H1 (cell line): ENCODE results near the gene PLSCR3. TPM values are rescaled to one million over a fixed set of nuclear protein-coding genes. Genes with fewer than 3 reads are reported as not detected.

Source experiments
- CTCF ChIA-PET: fragments of 300-600 bp; sonication (Branson Sonifier 250); formaldehyde crosslinking; loops from one replicate; lab custom pipeline; 2021; ENCODE audit not compliant: partially characterized antibody; lab: Charles Lee
- POLR2A ChIA-PET: fragments of 300-600 bp; sonication (Branson Sonifier 250); formaldehyde crosslinking; loops from one replicate; lab custom pipeline; 2021; ENCODE audit warnings: inconsistent platforms; ENCODE audit not compliant: partially characterized antibody; lab: Charles Lee
- DNase-seq, 2 experiments: peaks; one replicate each; pipeline versions ENCODE4 v3.0.0 to v3.0.0-alpha.2; 2010 to 2022; ENCODE audit warnings: low spot score in 2 of 2, low read depth in 1 of 2, mixed read lengths in 1 of 2
- FAIRE-seq: peaks from 2 replicates; lab custom pipeline; 2011; peaks lifted over from hg19 to GRCh38; lab: Jason Lieb, UNC
- H2AFZ ChIP-seq: 2 replicates; pipeline ENCODE4 v1.8.1; 2012; ENCODE audit warnings: low read length, inconsistent platforms
- H2AK5ac ChIP-seq: 2 replicates; pipeline ENCODE4 v1.6.1; 2013; ENCODE audit warnings: low read depth, low read length
- H2BK120ac ChIP-seq: replicated peaks from 2 replicates; pipeline ENCODE3; 2013; ENCODE audit warnings: low read depth, low read length, inconsistent platforms
- H2BK12ac ChIP-seq: 2 replicates; pipeline ENCODE4 v1.6.1; 2013; ENCODE audit warnings: low read depth, low read length
- H2BK15ac ChIP-seq: 2 replicates; pipeline ENCODE4 v1.6.1; 2013; ENCODE audit warnings: low read length
- H2BK20ac ChIP-seq: 2 replicates; pipeline ENCODE4 v1.6.1; 2013; ENCODE audit warnings: low read length
- H2BK5ac ChIP-seq: 2 replicates; pipeline ENCODE4 v1.6.1; 2013; ENCODE audit warnings: low read depth, low read length
- H3K14ac ChIP-seq: 2 replicates; pipeline ENCODE4 v1.6.1; 2013; ENCODE audit warnings: inconsistent platforms; ENCODE audit not compliant: insufficient read length
- H3K18ac ChIP-seq: 2 replicates; pipeline ENCODE4 v1.6.1; 2013; ENCODE audit warnings: low read length; ENCODE audit errors: extremely low read depth
- H3K23ac ChIP-seq: 2 replicates; pipeline ENCODE4 v1.6.1; 2013; ENCODE audit warnings: inconsistent platforms; ENCODE audit not compliant: insufficient read length
- H3K23me2 ChIP-seq: 2 replicates; pipeline ENCODE4 v1.6.1; 2013; ENCODE audit warnings: low read depth, low read length
- H3K27ac ChIP-seq: 2 replicates; pipeline ENCODE4 v1.6.1; 2011; ENCODE audit warnings: low read depth, low read length, inconsistent platforms
- H3K27me3 ChIP-seq, 4 experiments: replicated peaks in 1 of 4; 1 replicate in 1 of 4; 2 replicates in 3 of 4; pipeline versions ENCODE4 v1.6.1 to v1.8.1; 2011 to 2013; ENCODE audit warnings: low read length in 3 of 4, mild to moderate bottlenecking in 3 of 4, inconsistent platforms in 2 of 4, mixed read lengths in 2 of 4, moderate library complexity in 1 of 4; ENCODE audit not compliant: control insufficient read depth in 3 of 4, insufficient read depth in 3 of 4; ENCODE audit errors: extremely low read depth in 1 of 4
- H3K36me3 ChIP-seq, 4 experiments: 2 replicates each; pipeline versions ENCODE4 v1.6.1 to v1.8.1; 2011 to 2013; ENCODE audit warnings: mild to moderate bottlenecking in 4 of 4, low read length in 3 of 4, moderate library complexity in 2 of 4, control low read depth in 1 of 4, inconsistent platforms in 1 of 4; ENCODE audit not compliant: insufficient read depth in 4 of 4, control insufficient read depth in 2 of 4
- H3K4ac ChIP-seq: replicated peaks from 2 replicates; pipeline ENCODE3; 2013; ENCODE audit warnings: low read length, low read depth, mixed read lengths, inconsistent platforms; ENCODE audit not compliant: insufficient read length
- H3K4me1 ChIP-seq, 4 experiments: replicated peaks in 1 of 4; 1 replicate in 1 of 4; 2 replicates in 3 of 4; pipeline versions ENCODE4 v1.6.1 to v1.8.1; 2011 to 2013; ENCODE audit warnings: low read length in 3 of 4, inconsistent platforms in 2 of 4, mixed read lengths in 1 of 4; ENCODE audit not compliant: insufficient read depth in 4 of 4, control insufficient read depth in 3 of 4
- H3K4me2 ChIP-seq, 2 experiments: 2 replicates each; pipeline versions ENCODE4 v1.6.1 to v1.8.1; 2011 to 2013; ENCODE audit warnings: low read depth in 2 of 2, low read length in 2 of 2, control low read depth in 1 of 2, inconsistent platforms in 1 of 2, mild to moderate bottlenecking in 1 of 2; ENCODE audit not compliant: insufficient read depth in 1 of 2
- H3K4me3 ChIP-seq, 4 experiments: fragments of 200-600, 300-600 bp in 1 of 4; sonication (generic), shearing (Covaris generic), sonication (Bioruptor Twin) in 1 of 4; 2 replicates each; pipeline versions ENCODE4 v1.5.1 to v1.8.1; 2011 to 2016; ENCODE audit warnings: low read length in 4 of 4, low read depth in 3 of 4, control low read depth in 2 of 4, inconsistent platforms in 2 of 4, mild to moderate bottlenecking in 2 of 4, mixed read lengths in 1 of 4, moderate library complexity in 1 of 4; ENCODE audit not compliant: insufficient read depth in 2 of 4; ENCODE audit errors: extremely low read depth in 1 of 4
- H3K56ac ChIP-seq: replicated peaks from 2 replicates; pipeline ENCODE3; 2013; ENCODE audit warnings: low read depth, mild to moderate bottlenecking, mixed read lengths, low read length, inconsistent platforms; ENCODE audit not compliant: insufficient read length
- H3K79me1 ChIP-seq: 2 replicates; pipeline ENCODE4 v1.6.1; 2013; ENCODE audit warnings: low read depth, low read length, control low read depth
- H3K79me2 ChIP-seq, 2 experiments: 2 replicates each; pipeline versions ENCODE4 v1.6.1 to v1.8.1; 2012 to 2013; ENCODE audit warnings: low read length in 2 of 2, mild to moderate bottlenecking in 2 of 2, inconsistent platforms in 1 of 2; ENCODE audit not compliant: insufficient read depth in 2 of 2, control insufficient read depth in 1 of 2
- H3K9ac ChIP-seq, 4 experiments: replicated peaks in 1 of 4; 1 replicate in 1 of 4; 2 replicates in 3 of 4; pipeline versions ENCODE4 v1.6.1 to v1.8.1; 2011 to 2013; ENCODE audit warnings: low read depth in 3 of 4, low read length in 3 of 4, control low read depth in 2 of 4, mild to moderate bottlenecking in 2 of 4, moderate library complexity in 2 of 4, inconsistent platforms in 1 of 4; ENCODE audit errors: extremely low read depth in 1 of 4
- H3K9me3 ChIP-seq, 2 experiments: 2 replicates each; pipeline versions ENCODE4 v1.6.1 to v1.8.1; 2012 to 2013; ENCODE audit warnings: mild to moderate bottlenecking in 2 of 2, moderate library complexity in 2 of 2, control low read depth in 1 of 2, inconsistent platforms in 1 of 2, low read depth in 1 of 2, low read length in 1 of 2, mixed read lengths in 1 of 2; ENCODE audit not compliant: insufficient read depth in 2 of 2
- H4K20me1 ChIP-seq, 2 experiments: replicated peaks in 1 of 2; 2 replicates each; pipeline versions ENCODE3 to v1.8.1; 2011 to 2013; ENCODE audit warnings: inconsistent platforms in 2 of 2, low read length in 2 of 2, mild to moderate bottlenecking in 1 of 2; ENCODE audit not compliant: insufficient read depth in 2 of 2, control insufficient read depth in 1 of 2
- H4K5ac ChIP-seq: 2 replicates; pipeline ENCODE4 v1.6.1; 2013; ENCODE audit warnings: low read length, low read depth, mixed read lengths, inconsistent platforms; ENCODE audit not compliant: insufficient read length
- H4K8ac ChIP-seq: 2 replicates; pipeline ENCODE4 v1.8.0; 2013; ENCODE audit warnings: mild to moderate bottlenecking, moderate library complexity, low read length, inconsistent platforms; ENCODE audit not compliant: insufficient read depth; ENCODE audit errors: extremely low read depth
- H4K91ac ChIP-seq: replicated peaks from 2 replicates; pipeline ENCODE3; 2013; ENCODE audit warnings: low read length, mixed read lengths, inconsistent platforms; ENCODE audit not compliant: insufficient read length
- ATF2 ChIP-seq: IDR thresholded peaks from 2 replicates; pipeline ENCODE4 v1.6.1; 2012; ENCODE audit warnings: low read length, inconsistent platforms
- ATF3 ChIP-seq: IDR thresholded peaks from 2 replicates; pipeline ENCODE4 v1.6.1; 2011; ENCODE audit warnings: low read depth, mild to moderate bottlenecking, low read length; ENCODE audit not compliant: insufficient read depth
- CREB1 ChIP-seq: IDR thresholded peaks from 2 replicates; pipeline ENCODE4 v1.6.1; 2012; ENCODE audit warnings: inconsistent platforms
- CTCF ChIP-seq, 3 experiments: IDR thresholded peaks; 1 replicate in 2 of 3; 2 replicates in 1 of 3; pipeline versions ENCODE4 v1.5.1 to v1.6.1; 2011; ENCODE audit warnings: low read length in 3 of 3, mild to moderate bottlenecking in 3 of 3, inconsistent platforms in 2 of 3, low read depth in 1 of 3, moderate library complexity in 1 of 3; ENCODE audit not compliant: insufficient read depth in 1 of 3; ENCODE audit errors: control extremely low read depth in 1 of 3
- HDAC2 ChIP-seq, 2 experiments: fragments of 300-600 bp in 1 of 2; sonication (generic) in 1 of 2; IDR thresholded peaks; 2 replicates each; pipeline ENCODE4 v1.6.1; 2011 to 2012; ENCODE audit warnings: low read depth in 2 of 2, low read length in 2 of 2, mild to moderate bottlenecking in 2 of 2, moderate library complexity in 2 of 2, borderline replicate concordance in 1 of 2, inconsistent platforms in 1 of 2
- HDAC6 ChIP-seq: IDR thresholded peaks from one replicate; pipeline ENCODE4 v1.7.1; 2012; ENCODE audit warnings: low read depth, mild to moderate bottlenecking, inconsistent platforms, low read length, moderate library complexity
- NRF1 ChIP-seq: IDR thresholded peaks from 2 replicates; pipeline ENCODE4 v1.6.1; 2011; ENCODE audit warnings: mild to moderate bottlenecking, low read depth, low read length, improper control_type of control experiment
- SP1 ChIP-seq: IDR thresholded peaks from 2 replicates; pipeline ENCODE4 v1.6.1; 2011; ENCODE audit warnings: low read depth, low read length
- TCF12 ChIP-seq: IDR thresholded peaks from 2 replicates; pipeline ENCODE4 v1.6.1; 2011; ENCODE audit warnings: low read depth, mild to moderate bottlenecking, low read length
- WGBS, 2 experiments: shearing (Covaris generic) in 1 of 2; methylation state at CpG; one replicate each; pipeline versions ENCODE4 v1.1.6 to v1.1.7; 2013 to 2015; ENCODE audit warnings: low lambda C conversion rate in 2 of 2, mixed read lengths in 2 of 2, inconsistent platforms in 1 of 2, low coverage in 1 of 2, missing lambda C conversion rate in 1 of 2; ENCODE audit not compliant: insufficient replicate concordance in 2 of 2, insufficient coverage in 1 of 2, insufficient read length in 1 of 2; ENCODE audit errors: extremely low coverage in 1 of 2, missing lambda C conversion rate in 1 of 2; 5-methylcytosine and 5-hydroxymethylcytosine counted together
- polyA plus RNA-seq, 7 experiments: library from polyadenylated mRNA; depleted of rRNA in 3 of 7; stranded (reverse) in 5 of 7; unstranded in 2 of 7; fragments of >200 nt in 5 of 7; fragments of 200-250 nt in 2 of 7; gene quantifications; 1 replicate in 5 of 7; 2 replicates in 1 of 7; 4 replicates in 1 of 7; pipeline versions ENCODE4 v1.2.1 to v1.2.3, GENCODE V29; 2011 to 2013; ENCODE audit warnings: missing spikeins in 2 of 7, mixed read lengths in 2 of 7
- total RNA-seq: library from RNA; stranded (reverse); fragmentation: NEBNext Ultra II Directional; extraction: Animal tissue kit (Norgen Biotek cat#: 25700); gene quantifications from 2 replicates; pipeline ENCODE4 v1.2.1, GENCODE V29; 2021

PLSCR3 gene
- total and polyA plus RNA-seq, 2 of the 8 experiments (the other 6 are each of a cell fraction or from before 2014, with no cell fraction given): 36.1 to 38.7 TPM

GRCh38 chr17:7370853-7371252 is 23.5 kb downstream of the PLSCR3 start:
- H2BK5ac ChIP-seq: no peak overlapping the region
- H2BK12ac ChIP-seq: no peak overlapping the region
- H2AK5ac ChIP-seq: no peak overlapping the region
- no peak overlapping the region for H3K4me3 ChIP-seq
- no peak overlapping the region for H4K5ac ChIP-seq
- H3K4me2 ChIP-seq: no peak overlapping the region
- H4K8ac ChIP-seq: no peak overlapping the region
- H4K20me1 ChIP-seq: no peaks in the 10 kb centered on the region
- no peak overlapping the region for H2BK15ac ChIP-seq
- CTCF ChIA-PET: interaction anchor here (0.7 to 2.5 kb wide), 8 partner anchors 10 to 190 kb away, joined by 3 to 9 read pairs (median 4); no protein-coding TSS in a partner anchor
- FAIRE-seq (no peak), DNase-seq (no peak)
- no peak overlapping the region for H3K14ac ChIP-seq
- no peak overlapping the region for H3K56ac ChIP-seq
- H3K79me2 ChIP-seq: no peaks in the 10 kb centered on the region
- peaks cover 0 to 11% (median 4%) of the 10 kb centered on the region in 4 experiments; a peak in 5 of 7 replicates for H3K4me1 ChIP-seq
- H2BK20ac ChIP-seq: no peak overlapping the region
- 92% methylated on average over 4 of the region's 4 CpGs; no CpG with 5 or more reads in 1 of the 2 experiments for WGBS, 2 experiments
- no peak overlapping the region for H2AFZ ChIP-seq
- H3K9me3 ChIP-seq: no peaks in the 10 kb centered on the region
- no peak overlapping the region for H3K9ac ChIP-seq
- no peak overlapping the region for H4K91ac ChIP-seq
- no peak overlapping the region for H3K27ac ChIP-seq
- H2BK120ac ChIP-seq: no peak overlapping the region
- H3K79me1 ChIP-seq: no peaks in the 10 kb centered on the region
- no peak overlapping the region for H3K4ac ChIP-seq
- no peak overlapping the region for H3K18ac ChIP-seq
- H3K23me2 ChIP-seq: no peaks in the 10 kb centered on the region
- no peaks in the 10 kb centered on the region for H3K36me3 ChIP-seq
- H3K27me3 ChIP-seq: no peaks in the 10 kb centered on the region
- POLR2A ChIA-PET: interaction anchor here (1.1 kb wide), 2 partner anchors 10 to 12 kb away, joined by 3 to 4 read pairs; no protein-coding TSS in a partner anchor
- no peak overlapping the region for H3K23ac ChIP-seq
- TF ChIP-seq NRF1 (no peak), HDAC6 (no peak), ATF2 (no peak), CTCF (IDR thresholded peaks at IDR 0.05; ENCODE audit: control extremely low read depth in 1 of 3, insufficient read depth in 1 of 3, low read depth in 1 of 3, low read length in 3 of 3) (no peak), ATF3 (no peak), TCF12 (no peak), CREB1 (no peak), HDAC2 (IDR thresholded peaks at IDR 0.05; ENCODE audit: borderline replicate concordance in 1 of 2, low read depth in 2 of 2, low read length in 2 of 2) (no peak), SP1 (no peak)
